GM23338 (cell line): ENCODE measurements around the gene CRMP1. TPM values are rescaled to one million over a fixed set of nuclear protein-coding genes. Genes with fewer than 3 reads are reported as not detected.

ENCODE experiments used
- ATAC-seq: fragments of 200-7000 bp; cut with Tn5 transposase; 3 replicates; pipeline ENCODE4 v1.9.1; 2020
- DNase-seq: peaks from one replicate; pipeline ENCODE4 v3.0.0-alpha.2; 2015; ENCODE audit warnings: low spot score
- H2AFZ ChIP-seq: fragments of 200-600 bp; sonication (generic); 2 replicates; pipeline ENCODE4 v1.8.0; 2016; ENCODE audit warnings: antibody characterized with exemption, mild to moderate bottlenecking, moderate library complexity
- H3F3A ChIP-seq: fragments of 200-600 bp; sonication (generic); replicated peaks from 2 replicates; pipeline ENCODE4 v1.8.0; 2017; ENCODE audit warnings: antibody characterized with exemption, mixed run types, low read depth
- H3K27ac ChIP-seq: fragments of 200-600 bp; sonication (generic); 2 replicates; pipeline ENCODE4 v1.6.1; 2016; ENCODE audit warnings: low read depth
- H3K27me3 ChIP-seq: fragments of 200-600 bp; sonication (generic); 2 replicates; pipeline ENCODE4 v1.8.0; 2016; ENCODE audit warnings: mild to moderate bottlenecking, mixed run types, moderate library complexity; ENCODE audit not compliant: insufficient read depth
- H3K36me3 ChIP-seq: fragments of 200-600 bp; sonication (generic); 2 replicates; pipeline ENCODE4 v1.8.0; 2016; ENCODE audit warnings: mild to moderate bottlenecking; ENCODE audit not compliant: insufficient read depth
- H3K4me1 ChIP-seq: fragments of 200-600 bp; sonication (generic); 2 replicates; pipeline ENCODE4 v1.8.0; 2016; ENCODE audit warnings: mild to moderate bottlenecking, moderate library complexity; ENCODE audit not compliant: insufficient read depth
- H3K4me2 ChIP-seq: fragments of 200-600 bp; sonication (generic); 2 replicates; pipeline ENCODE4 v1.7.1; 2017; ENCODE audit warnings: mixed run types
- H3K4me3 ChIP-seq: fragments of 200-600 bp; sonication (generic); 2 replicates; pipeline ENCODE4 v1.6.1; 2016; ENCODE audit warnings: mixed run types
- H3K79me2 ChIP-seq: fragments of 200-600 bp; sonication (generic); replicated peaks from 2 replicates; pipeline ENCODE4 v1.8.0; 2017; ENCODE audit warnings: mild to moderate bottlenecking; ENCODE audit not compliant: insufficient read depth
- H3K9me2 ChIP-seq: fragments of 200-600 bp; sonication (generic); 2 replicates; pipeline ENCODE4 v1.8.0; 2017; ENCODE audit not compliant: insufficient read depth
- H4K20me1 ChIP-seq: fragments of 200-600 bp; sonication (generic); replicated peaks from 2 replicates; pipeline ENCODE4 v1.8.0; 2017; ENCODE audit warnings: mild to moderate bottlenecking; ENCODE audit not compliant: insufficient read depth
- H3K27ac Mint-ChIP-seq: 2 replicates; pipeline ENCODE4 v1.8.0; 2020; ENCODE audit warnings: inconsistent platforms, mild to moderate bottlenecking, moderate library complexity, mixed read lengths
- H3K27me3 Mint-ChIP-seq: 3 replicates; pipeline ENCODE4 v1.8.0; 2022; ENCODE audit warnings: low read depth, mild to moderate bottlenecking, moderate library complexity, mixed read lengths, inconsistent platforms; ENCODE audit not compliant: insufficient read depth, poor library complexity
- H3K36me3 Mint-ChIP-seq: 3 replicates; pipeline ENCODE4 v1.8.0; 2021; ENCODE audit warnings: low read depth, mild to moderate bottlenecking, inconsistent platforms, moderate library complexity, mixed read lengths
- H3K4me1 Mint-ChIP-seq: 3 replicates; pipeline ENCODE4 v1.8.0; 2020; ENCODE audit warnings: mild to moderate bottlenecking, inconsistent platforms, mixed read lengths
- H3K4me3 Mint-ChIP-seq: 3 replicates; pipeline ENCODE4 v1.8.0; 2021; ENCODE audit warnings: moderate library complexity, mild to moderate bottlenecking, inconsistent platforms, mixed read lengths
- H3K9me3 Mint-ChIP-seq: 3 replicates; pipeline ENCODE4 v1.8.0; 2020; ENCODE audit warnings: moderate library complexity, mild to moderate bottlenecking, inconsistent platforms, mixed read lengths
- POLR2AphosphoS5 ChIP-seq: IDR thresholded peaks from 2 replicates; pipeline ENCODE4 v1.6.1; 2016; ENCODE audit warnings: antibody characterized with exemption, low read depth
- polyA plus RNA-seq: library from polyadenylated mRNA; unstranded; fragments of >200 nt; fragmentation: Nextera tagmentation; extraction: Ambion mirVana; gene quantifications from 2 replicates; pipeline ENCODE4 v1.2.1, GENCODE V29; 2016
- total RNA-seq: library from RNA; depleted of rRNA; stranded (reverse); fragments of >200 nt; shearing (Covaris generic); gene quantifications from 2 replicates; pipeline ENCODE4 v1.2.3, GENCODE V29; 2014
- TF ChIP-seq, protein P1 (sequence below): fragments of 250-450 bp; sonication (Bioruptor Pico); IDR thresholded peaks from 2 replicates; pipeline ENCODE4 v1.5.0; 2020; ENCODE audit warnings: mild to moderate bottlenecking, moderate library complexity
- TF ChIP-seq, protein P2 (sequence below): IDR thresholded peaks from 2 replicates; pipeline ENCODE4 v1.6.1; 2016; ENCODE audit warnings: antibody characterized with exemption
- TF ChIP-seq, protein P3 (sequence below): IDR thresholded peaks from one replicate; pipeline ENCODE4 v1.6.1; 2018; ENCODE audit warnings: antibody characterized with exemption; ENCODE audit not compliant: unreplicated experiment

CRMP1 gene
- total and polyA plus RNA-seq, 2 experiments from 2014 or later, result 52.7 to 146 TPM

DNA sequence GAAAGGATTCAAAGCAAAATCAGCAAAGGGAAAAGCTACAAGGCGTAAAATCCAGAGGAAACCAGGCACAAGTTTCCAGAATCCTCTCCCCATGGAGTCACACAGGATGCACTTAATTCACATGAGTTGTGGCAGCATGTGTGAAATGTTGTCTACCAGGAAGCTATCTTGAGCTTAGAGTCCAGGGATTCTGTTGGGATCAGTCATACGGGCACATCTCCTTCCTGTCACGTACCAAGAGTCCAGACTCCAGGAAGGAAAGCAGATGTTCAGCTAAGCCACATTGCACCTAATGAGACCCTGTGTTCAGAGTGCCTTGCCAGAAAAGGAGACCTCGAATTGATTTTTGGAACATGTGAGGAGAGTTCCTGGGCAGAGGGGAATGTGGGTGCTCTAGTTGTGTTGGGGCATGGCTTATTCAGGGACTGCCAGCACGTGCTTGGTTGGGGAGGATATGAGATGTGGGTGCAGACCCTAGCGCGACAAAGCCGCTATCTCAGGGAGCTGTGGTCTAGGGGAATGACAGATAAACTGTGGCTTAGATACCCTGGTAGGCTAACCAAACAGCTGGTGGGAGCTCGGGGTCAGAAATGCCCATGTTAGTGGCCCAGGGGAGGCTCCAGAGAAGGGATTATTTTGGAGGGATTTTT, 111.9 kb downstream of the CRMP1 start:
- no peak overlapping the region for H3K4me2 ChIP-seq
- Mint-ChIP-seq H3K36me3 (peaks cover 33% of the 10 kb centered on the region), H3K4me3 (no peak overlapping the region), H3K9me3 (peaks cover 19% of the 10 kb centered on the region), H3K27me3 (peaks cover 3% of the 10 kb centered on the region), H3K27ac (no peak overlapping the region), H3K4me1 (peaks cover 7% of the 10 kb centered on the region; the same call in 1 of the 3 replicates)
- H4K20me1 ChIP-seq, result no peaks in the 10 kb centered on the region
- peaks cover 8% of the 10 kb centered on the region; the same call in 1 of the 2 replicates for H3K36me3 ChIP-seq
- no peak for ATAC-seq
- DNase-seq, result no peak
- H3K9me2 ChIP-seq, result no peaks in the 10 kb centered on the region
- H3K4me1 ChIP-seq, result no peaks in the 10 kb centered on the region
- no peaks in the 10 kb centered on the region for H3K27me3 ChIP-seq
- no peak overlapping the region for H3K4me3 ChIP-seq
- H3K79me2 ChIP-seq, result no peaks in the 10 kb centered on the region
- H3K27ac ChIP-seq, result no peak overlapping the region
- no peaks in the 10 kb centered on the region for H3F3A ChIP-seq
- TF ChIP-seq, protein P1, sequence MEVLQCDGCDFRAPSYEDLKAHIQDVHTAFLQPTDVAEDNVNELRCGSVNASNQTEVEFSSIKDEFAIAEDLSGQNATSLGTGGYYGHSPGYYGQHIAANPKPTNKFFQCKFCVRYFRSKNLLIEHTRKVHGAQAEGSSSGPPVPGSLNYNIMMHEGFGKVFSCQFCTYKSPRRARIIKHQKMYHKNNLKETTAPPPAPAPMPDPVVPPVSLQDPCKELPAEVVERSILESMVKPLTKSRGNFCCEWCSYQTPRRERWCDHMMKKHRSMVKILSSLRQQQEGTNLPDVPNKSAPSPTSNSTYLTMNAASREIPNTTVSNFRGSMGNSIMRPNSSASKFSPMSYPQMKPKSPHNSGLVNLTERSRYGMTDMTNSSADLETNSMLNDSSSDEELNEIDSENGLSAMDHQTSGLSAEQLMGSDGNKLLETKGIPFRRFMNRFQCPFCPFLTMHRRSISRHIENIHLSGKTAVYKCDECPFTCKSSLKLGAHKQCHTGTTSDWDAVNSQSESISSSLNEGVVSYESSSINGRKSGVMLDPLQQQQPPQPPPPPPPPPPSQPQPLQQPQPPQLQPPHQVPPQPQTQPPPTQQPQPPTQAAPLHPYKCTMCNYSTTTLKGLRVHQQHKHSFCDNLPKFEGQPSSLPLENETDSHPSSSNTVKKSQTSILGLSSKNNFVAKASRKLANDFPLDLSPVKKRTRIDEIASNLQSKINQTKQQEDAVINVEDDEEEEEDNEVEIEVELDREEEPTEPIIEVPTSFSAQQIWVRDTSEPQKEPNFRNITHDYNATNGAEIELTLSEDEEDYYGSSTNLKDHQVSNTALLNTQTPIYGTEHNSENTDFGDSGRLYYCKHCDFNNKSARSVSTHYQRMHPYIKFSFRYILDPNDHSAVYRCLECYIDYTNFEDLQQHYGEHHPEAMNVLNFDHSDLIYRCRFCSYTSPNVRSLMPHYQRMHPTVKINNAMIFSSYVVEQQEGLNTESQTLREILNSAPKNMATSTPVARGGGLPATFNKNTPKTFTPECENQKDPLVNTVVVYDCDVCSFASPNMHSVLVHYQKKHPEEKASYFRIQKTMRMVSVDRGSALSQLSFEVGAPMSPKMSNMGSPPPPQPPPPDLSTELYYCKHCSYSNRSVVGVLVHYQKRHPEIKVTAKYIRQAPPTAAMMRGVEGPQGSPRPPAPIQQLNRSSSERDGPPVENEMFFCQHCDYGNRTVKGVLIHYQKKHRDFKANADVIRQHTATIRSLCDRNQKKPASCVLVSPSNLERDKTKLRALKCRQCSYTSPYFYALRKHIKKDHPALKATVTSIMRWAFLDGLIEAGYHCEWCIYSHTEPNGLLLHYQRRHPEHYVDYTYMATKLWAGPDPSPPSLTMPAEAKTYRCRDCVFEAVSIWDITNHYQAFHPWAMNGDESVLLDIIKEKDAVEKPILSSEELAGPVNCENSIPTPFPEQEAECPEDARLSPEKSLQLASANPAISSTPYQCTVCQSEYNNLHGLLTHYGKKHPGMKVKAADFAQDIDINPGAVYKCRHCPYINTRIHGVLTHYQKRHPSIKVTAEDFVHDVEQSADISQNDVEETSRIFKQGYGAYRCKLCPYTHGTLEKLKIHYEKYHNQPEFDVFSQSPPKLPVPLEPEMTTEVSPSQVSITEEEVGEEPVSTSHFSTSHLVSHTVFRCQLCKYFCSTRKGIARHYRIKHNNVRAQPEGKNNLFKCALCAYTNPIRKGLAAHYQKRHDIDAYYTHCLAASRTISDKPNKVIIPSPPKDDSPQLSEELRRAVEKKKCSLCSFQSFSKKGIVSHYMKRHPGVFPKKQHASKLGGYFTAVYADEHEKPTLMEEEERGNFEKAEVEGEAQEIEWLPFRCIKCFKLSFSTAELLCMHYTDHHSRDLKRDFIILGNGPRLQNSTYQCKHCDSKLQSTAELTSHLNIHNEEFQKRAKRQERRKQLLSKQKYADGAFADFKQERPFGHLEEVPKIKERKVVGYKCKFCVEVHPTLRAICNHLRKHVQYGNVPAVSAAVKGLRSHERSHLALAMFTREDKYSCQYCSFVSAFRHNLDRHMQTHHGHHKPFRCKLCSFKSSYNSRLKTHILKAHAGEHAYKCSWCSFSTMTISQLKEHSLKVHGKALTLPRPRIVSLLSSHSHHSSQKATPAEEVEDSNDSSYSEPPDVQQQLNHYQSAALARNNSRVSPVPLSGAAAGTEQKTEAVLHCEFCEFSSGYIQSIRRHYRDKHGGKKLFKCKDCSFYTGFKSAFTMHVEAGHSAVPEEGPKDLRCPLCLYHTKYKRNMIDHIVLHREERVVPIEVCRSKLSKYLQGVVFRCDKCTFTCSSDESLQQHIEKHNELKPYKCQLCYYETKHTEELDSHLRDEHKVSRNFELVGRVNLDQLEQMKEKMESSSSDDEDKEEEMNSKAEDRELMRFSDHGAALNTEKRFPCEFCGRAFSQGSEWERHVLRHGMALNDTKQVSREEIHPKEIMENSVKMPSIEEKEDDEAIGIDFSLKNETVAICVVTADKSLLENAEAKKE (CRISPR knock-in tag), result no peak
- TF ChIP-seq, protein P2, sequence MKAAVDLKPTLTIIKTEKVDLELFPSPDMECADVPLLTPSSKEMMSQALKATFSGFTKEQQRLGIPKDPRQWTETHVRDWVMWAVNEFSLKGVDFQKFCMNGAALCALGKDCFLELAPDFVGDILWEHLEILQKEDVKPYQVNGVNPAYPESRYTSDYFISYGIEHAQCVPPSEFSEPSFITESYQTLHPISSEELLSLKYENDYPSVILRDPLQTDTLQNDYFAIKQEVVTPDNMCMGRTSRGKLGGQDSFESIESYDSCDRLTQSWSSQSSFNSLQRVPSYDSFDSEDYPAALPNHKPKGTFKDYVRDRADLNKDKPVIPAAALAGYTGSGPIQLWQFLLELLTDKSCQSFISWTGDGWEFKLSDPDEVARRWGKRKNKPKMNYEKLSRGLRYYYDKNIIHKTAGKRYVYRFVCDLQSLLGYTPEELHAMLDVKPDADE, result no peak
- no peak for TF ChIP-seq POLR2AphosphoS5
- no peak overlapping the region for H2AFZ ChIP-seq

DNA sequence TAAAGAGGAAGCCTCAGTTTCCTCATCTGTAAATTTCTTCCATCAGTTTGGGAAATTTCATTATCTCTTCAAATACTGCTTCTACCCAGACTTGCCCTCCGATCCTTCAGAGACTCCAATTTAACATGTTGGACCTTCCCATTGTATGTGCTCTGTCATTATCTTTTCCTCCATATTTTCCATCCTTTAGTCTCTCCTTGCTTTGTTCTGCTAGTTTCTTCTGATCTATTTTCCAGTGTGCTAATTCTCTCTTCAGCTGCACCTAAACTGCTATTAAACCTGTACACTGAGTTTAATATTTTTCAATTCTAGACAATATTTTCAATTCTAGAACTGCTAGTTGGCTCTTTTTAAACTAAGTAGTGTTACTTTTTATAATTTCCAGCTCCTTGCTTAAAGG, 116.4 kb downstream of the CRMP1 start:
- 0 out of 2 replicates have a peak, but pooled peaks cover 4% of the 10 kb centered on the region for H3K4me1 ChIP-seq
- no peak overlapping the region for H3K4me3 ChIP-seq
- H4K20me1 ChIP-seq, result no peaks in the 10 kb centered on the region
- no peaks in the 10 kb centered on the region for H3K27me3 ChIP-seq
- Mint-ChIP-seq H3K27me3 (no peaks in the 10 kb centered on the region), H3K4me3 (no peak overlapping the region), H3K9me3 (peaks cover 30% of the 10 kb centered on the region), H3K27ac (no peak overlapping the region), H3K4me1 (peaks cover 21% of the 10 kb centered on the region), H3K36me3 (peaks cover 45% of the 10 kb centered on the region)
- H3K36me3 ChIP-seq, result peaks cover 8% of the 10 kb centered on the region; the same call in 1 of the 2 replicates
- ATAC-seq (no peak), DNase-seq (no peak)
- H3K4me2 ChIP-seq, result no peak overlapping the region
- H3K79me2 ChIP-seq, result no peaks in the 10 kb centered on the region
- no peak overlapping the region for H2AFZ ChIP-seq
- no peaks in the 10 kb centered on the region for H3K9me2 ChIP-seq
- no peak overlapping the region for H3K27ac ChIP-seq
- no peaks in the 10 kb centered on the region for H3F3A ChIP-seq
- TF ChIP-seq POLR2AphosphoS5, result no peak
- TF ChIP-seq, protein P3, sequence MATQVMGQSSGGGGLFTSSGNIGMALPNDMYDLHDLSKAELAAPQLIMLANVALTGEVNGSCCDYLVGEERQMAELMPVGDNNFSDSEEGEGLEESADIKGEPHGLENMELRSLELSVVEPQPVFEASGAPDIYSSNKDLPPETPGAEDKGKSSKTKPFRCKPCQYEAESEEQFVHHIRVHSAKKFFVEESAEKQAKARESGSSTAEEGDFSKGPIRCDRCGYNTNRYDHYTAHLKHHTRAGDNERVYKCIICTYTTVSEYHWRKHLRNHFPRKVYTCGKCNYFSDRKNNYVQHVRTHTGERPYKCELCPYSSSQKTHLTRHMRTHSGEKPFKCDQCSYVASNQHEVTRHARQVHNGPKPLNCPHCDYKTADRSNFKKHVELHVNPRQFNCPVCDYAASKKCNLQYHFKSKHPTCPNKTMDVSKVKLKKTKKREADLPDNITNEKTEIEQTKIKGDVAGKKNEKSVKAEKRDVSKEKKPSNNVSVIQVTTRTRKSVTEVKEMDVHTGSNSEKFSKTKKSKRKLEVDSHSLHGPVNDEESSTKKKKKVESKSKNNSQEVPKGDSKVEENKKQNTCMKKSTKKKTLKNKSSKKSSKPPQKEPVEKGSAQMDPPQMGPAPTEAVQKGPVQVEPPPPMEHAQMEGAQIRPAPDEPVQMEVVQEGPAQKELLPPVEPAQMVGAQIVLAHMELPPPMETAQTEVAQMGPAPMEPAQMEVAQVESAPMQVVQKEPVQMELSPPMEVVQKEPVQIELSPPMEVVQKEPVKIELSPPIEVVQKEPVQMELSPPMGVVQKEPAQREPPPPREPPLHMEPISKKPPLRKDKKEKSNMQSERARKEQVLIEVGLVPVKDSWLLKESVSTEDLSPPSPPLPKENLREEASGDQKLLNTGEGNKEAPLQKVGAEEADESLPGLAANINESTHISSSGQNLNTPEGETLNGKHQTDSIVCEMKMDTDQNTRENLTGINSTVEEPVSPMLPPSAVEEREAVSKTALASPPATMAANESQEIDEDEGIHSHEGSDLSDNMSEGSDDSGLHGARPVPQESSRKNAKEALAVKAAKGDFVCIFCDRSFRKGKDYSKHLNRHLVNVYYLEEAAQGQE, result no peak
